Caki2 (cell line): ENCODE results near the gene NUPR2. TPM values are rescaled to one million over a fixed set of nuclear protein-coding genes. Genes with fewer than 3 reads are reported as not detected.
"Not testable (repeated sequence)": the region's sequence is repeated elsewhere in the genome, so short reads cannot be mapped to it uniquely, and the experiment has no call there.

Experiments used
- DNase-seq: peaks from one replicate; pipeline ENCODE4 v3.0.0-alpha.2; 2015; ENCODE audit warnings: low read depth
- in situ Hi-C: cut with HindIII; loops from 2 replicates; pipeline ENCODE4 v1.10.0; 2016; ENCODE audit warnings: low sequenced_read_pairs, low pct_unique_long_range_greater_than_20kb, mixed read lengths
- total RNA-seq: library from RNA; depleted of rRNA; stranded (reverse); fragments of >200 nt; shearing (Covaris generic); gene quantifications from 2 replicates; pipeline ENCODE4 v1.2.3, GENCODE V29; 2014; ENCODE audit warnings: low replicate concordance; rRNA removed

Gene NUPR2
- not detected in 2 replicates for total RNA-seq

- in situ Hi-C loops: no loop called here
- DNase-seq: no peak
Measured at GRCh38 chr7:56115852-56116538, at the start of gene NUPR2. Gene NUPR2, minus strand, starts transcription at chr7:56116417. Its CDS starts 103 bp downstream, at chr7:56116314.

- DNase-seq: no peak
- in situ Hi-C loops: no loop called here
Measured at GRCh38 chr7:56157238-56157790, 41.1 kb upstream of the NUPR2 start.

- DNase-seq, in situ Hi-C loops: not testable (repeated sequence)
Measured at GRCh38 chr7:56131062-56131461, 14.8 kb upstream of the NUPR2 start.

GRCh38 chr7:56127241-56127975 lies 11.2 kb upstream of the NUPR2 start:
- DNase-seq: no peak
- in situ Hi-C loops: no loop called here

GRCh38 chr7:56125831-56126230 lies 9.6 kb upstream of the NUPR2 start:
- no peak for DNase-seq
- in situ Hi-C loops: no loop called here

GRCh38 chr7:56124981-56125380 lies 8.8 kb upstream of the NUPR2 start:
- no peak for DNase-seq
- in situ Hi-C loops: no loop called here

- in situ Hi-C loops: no loop called here
- no peak for DNase-seq
Measured at GRCh38 chr7:56121440-56121839, 5.2 kb upstream of the NUPR2 start.

GRCh38 chr7:56112244-56112643 lies 4.0 kb downstream of the NUPR2 start:
- DNase-seq, in situ Hi-C loops: not testable (repeated sequence)

- DNase-seq: no peak
- in situ Hi-C loops: no loop called here
Measured at GRCh38 chr7:56110611-56111010, 5.6 kb downstream of the NUPR2 start.

- DNase-seq: no peak
- in situ Hi-C loops: loop anchor here (10.0 kb wide), 1 partner anchor 533 kb away; the partner anchor contains the start of gene VOPP1
Measured at GRCh38 chr7:56107954-56108258, 8.3 kb downstream of the NUPR2 start.

GRCh38 chr7:56106108-56107073 lies 9.8 kb downstream of the NUPR2 start, which contains the start of gene CHCHD2:
Gene CHCHD2, minus strand, starts transcription at chr7:56106476. Its CDS starts 63 bp downstream, at chr7:56106413.
- peak; percentile 97 for DNase-seq
- in situ Hi-C loops: loop anchor here (10.0 kb wide), 1 partner anchor 532 kb away; the partner anchor contains the start of gene VOPP1

GRCh38 chr7:56105508-56105907 lies 10.7 kb downstream of the NUPR2 start:
- DNase-seq: peak; percentile 52
- in situ Hi-C loops: loop anchor here (10.0 kb wide), 1 partner anchor 531 kb away; the partner anchor contains the start of gene VOPP1

- not testable (repeated sequence) for DNase-seq
- in situ Hi-C loops: loop anchor here (10.0 kb wide), 1 partner anchor 529 kb away; the partner anchor contains the start of gene VOPP1
Measured at GRCh38 chr7:56104138-56104537, 12.1 kb downstream of the NUPR2 start.

GRCh38 chr7:56099653-56100052 lies 16.6 kb downstream of the NUPR2 start:
- in situ Hi-C loops: loop anchor here (10.0 kb wide), 1 partner anchor 525 kb away; the partner anchor contains the start of gene VOPP1
- no peak for DNase-seq

- DNase-seq, in situ Hi-C loops: not testable (repeated sequence)
Measured at GRCh38 chr7:56098187-56099008, 17.8 kb downstream of the NUPR2 start.

GRCh38 chr7:56097700-56098099 lies 18.5 kb downstream of the NUPR2 start:
- in situ Hi-C loops: no loop called here

More at GRCh38 chr7:56097700-56098099, 18.5 kb downstream of the NUPR2 start:
- DNase-seq: no peak
